Thyroid gland (tissue), 4 donors: Measurements from ENCODE around the gene COL5A2. TPM values are rescaled to one million over a fixed set of nuclear protein-coding genes. Genes with fewer than 3 reads are reported as not detected.

Experiments
- DNase-seq, 2 donors: peaks; one replicate each; pipeline ENCODE4 v3.0.0-alpha.2; 2019
- H3K27ac ChIP-seq, 3 donors: fragments of 200-600 bp; sonication (generic); 1 replicate in 2 of 3; 2 replicates in 1 of 3; pipeline ENCODE4 v1.5.1; 2016 to 2019; ENCODE audit warnings: mild to moderate bottlenecking in 1 of 3, moderate library complexity in 1 of 3
- H3K27me3 ChIP-seq: fragments of 200-600 bp; sonication (generic); one replicate; pipeline ENCODE4 v1.5.1; 2019
- H3K36me3 ChIP-seq, 2 donors: fragments of 200-600 bp; sonication (generic); one replicate each; pipeline ENCODE4 v1.5.1; 2016 to 2019
- H3K4me1 ChIP-seq, 2 donors: fragments of 200-600 bp; sonication (generic); one replicate each; pipeline ENCODE4 v1.5.1; 2017 to 2019
- H3K4me3 ChIP-seq, 3 donors: fragments of 200-600 bp; sonication (generic); replicated peaks in 1 of 3; 1 replicate in 2 of 3; 2 replicates in 1 of 3; pipeline ENCODE4 v1.5.1; 2016; ENCODE audit warnings: mild to moderate bottlenecking in 1 of 3
- H3K9me3 ChIP-seq: fragments of 200-600 bp; sonication (generic); one replicate; pipeline ENCODE4 v1.5.1; 2017
- POLR2A ChIP-seq, 2 donors: fragments of 450-650 bp; IDR thresholded peaks; one replicate each; pipeline ENCODE4 v1.6.1; 2017; ENCODE audit warnings: antibody characterized with exemption in 2 of 2, mild to moderate bottlenecking in 2 of 2, moderate library complexity in 1 of 2
- WGBS, 2 donors: methylation state at CpG; one replicate each; pipeline ENCODE4 v1.1.5; 2017; 5-methylcytosine and 5-hydroxymethylcytosine counted together
- intact Hi-C: fragments of 100-400 bp; cut with DNase I; formaldehyde crosslinking; loops from one replicate; pipeline ENCODE4 v1.15.1; 2023
- total RNA-seq, 4 donors: library from RNA; depleted of rRNA; stranded (reverse); fragments of >200 nt; gene quantifications; one replicate each; pipeline ENCODE4 v1.2.3, GENCODE V29; 2016
- TF ChIP-seq, protein P1 (sequence below), 6 experiments: fragments of 200-600 bp in 3 of 6; fragments of 450-650 bp in 3 of 6; sonication (generic) in 3 of 6; IDR thresholded peaks; one replicate each; pipeline ENCODE4 v1.5.1; 2016 to 2019; ENCODE audit warnings: antibody characterized with exemption in 6 of 6, mild to moderate bottlenecking in 2 of 6, inconsistent platforms in 1 of 6, moderate library complexity in 1 of 6

Gene COL5A2
- total RNA-seq, 4 donors from 2014 or later = 10.9 to 22.5 (median 17.5) TPM

- Histone ChIP-seq H3K4me1 (no peaks in the 10 kb centered on the region), H3K9me3 (no peaks in the 10 kb centered on the region), H3K27me3 (no peaks in the 10 kb centered on the region), H3K4me3 (no peak overlapping the region), H3K27ac (no peak overlapping the region), H3K36me3 (no peaks in the 10 kb centered on the region)
- DNase-seq = no peak
- WGBS, 2 donors = 78 to 87% methylated on average over 1 of the region's 1 CpG
- intact Hi-C loops = no loop called here
- TF ChIP-seq, protein P1, sequence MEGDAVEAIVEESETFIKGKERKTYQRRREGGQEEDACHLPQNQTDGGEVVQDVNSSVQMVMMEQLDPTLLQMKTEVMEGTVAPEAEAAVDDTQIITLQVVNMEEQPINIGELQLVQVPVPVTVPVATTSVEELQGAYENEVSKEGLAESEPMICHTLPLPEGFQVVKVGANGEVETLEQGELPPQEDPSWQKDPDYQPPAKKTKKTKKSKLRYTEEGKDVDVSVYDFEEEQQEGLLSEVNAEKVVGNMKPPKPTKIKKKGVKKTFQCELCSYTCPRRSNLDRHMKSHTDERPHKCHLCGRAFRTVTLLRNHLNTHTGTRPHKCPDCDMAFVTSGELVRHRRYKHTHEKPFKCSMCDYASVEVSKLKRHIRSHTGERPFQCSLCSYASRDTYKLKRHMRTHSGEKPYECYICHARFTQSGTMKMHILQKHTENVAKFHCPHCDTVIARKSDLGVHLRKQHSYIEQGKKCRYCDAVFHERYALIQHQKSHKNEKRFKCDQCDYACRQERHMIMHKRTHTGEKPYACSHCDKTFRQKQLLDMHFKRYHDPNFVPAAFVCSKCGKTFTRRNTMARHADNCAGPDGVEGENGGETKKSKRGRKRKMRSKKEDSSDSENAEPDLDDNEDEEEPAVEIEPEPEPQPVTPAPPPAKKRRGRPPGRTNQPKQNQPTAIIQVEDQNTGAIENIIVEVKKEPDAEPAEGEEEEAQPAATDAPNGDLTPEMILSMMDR (IDR thresholded peaks at IDR 0.05) = no peak
- no peak for TF ChIP-seq POLR2A (IDR thresholded peaks at IDR 0.05)
Observed at GRCh38 chr2:188993247-188993646, 186.3 kb downstream of the COL5A2 start.

DNA sequence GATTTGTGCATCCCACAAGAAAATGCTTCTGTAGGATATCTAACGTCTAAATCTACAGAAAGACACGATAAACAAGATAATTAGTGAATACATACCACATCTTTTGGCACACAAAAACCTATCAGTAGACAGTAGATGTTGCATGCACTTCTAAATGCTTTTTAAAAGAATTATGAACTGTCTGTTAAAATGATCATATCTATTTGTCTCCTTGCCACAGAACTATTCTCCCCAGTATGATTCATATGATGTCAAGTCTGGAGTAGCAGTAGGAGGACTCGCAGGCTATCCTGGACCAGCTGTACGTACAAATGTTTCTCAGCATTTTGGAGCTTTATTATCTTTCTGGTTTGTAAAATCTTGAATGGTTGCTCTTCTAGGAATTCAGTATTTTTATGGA, 192.7 kb downstream of the COL5A2 start:
- Histone ChIP-seq H3K36me3 (no peaks in the 10 kb centered on the region), H3K4me1 (no peaks in the 10 kb centered on the region), H3K27me3 (no peaks in the 10 kb centered on the region), H3K9me3 (no peaks in the 10 kb centered on the region), H3K4me3 (no peak overlapping the region), H3K27ac (no peak overlapping the region)
- TF ChIP-seq, protein P1 (IDR thresholded peaks at IDR 0.05) = no peak
- TF ChIP-seq POLR2A (IDR thresholded peaks at IDR 0.05) = no peak
- intact Hi-C loops = loop anchor here (5.0 kb wide), 1 partner anchor 460 kb away; no protein-coding TSS in a partner anchor
- no peak for DNase-seq
- 75 to 85% methylated on average over 4 of the region's 4 CpGs for WGBS, 2 donors

DNA sequence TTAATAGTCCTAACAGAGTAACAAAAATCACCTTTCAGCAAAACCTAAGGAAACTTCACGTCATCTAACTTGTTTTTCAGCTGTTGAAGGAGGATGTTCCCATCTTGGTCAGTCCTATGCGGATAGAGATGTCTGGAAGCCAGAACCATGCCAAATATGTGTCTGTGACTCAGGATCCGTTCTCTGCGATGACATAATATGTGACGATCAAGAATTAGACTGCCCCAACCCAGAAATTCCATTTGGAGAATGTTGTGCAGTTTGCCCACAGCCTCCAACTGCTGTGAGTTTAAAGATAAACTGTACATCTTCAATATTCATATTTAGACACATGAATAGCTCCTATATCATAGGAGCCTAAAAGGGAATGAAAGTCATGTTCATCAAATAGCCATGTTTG, 194.9 kb downstream of the COL5A2 start:
- Histone ChIP-seq H3K4me1 (no peaks in the 10 kb centered on the region), H3K27ac (peak overlapping the region in 2 of 3 donors; percentile 4 to 51), H3K9me3 (no peaks in the 10 kb centered on the region), H3K27me3 (no peaks in the 10 kb centered on the region), H3K4me3 (no peak overlapping the region), H3K36me3 (no peaks in the 10 kb centered on the region)
- TF ChIP-seq, protein P1 (IDR thresholded peaks at IDR 0.05) = no peak
- no peak for TF ChIP-seq POLR2A (IDR thresholded peaks at IDR 0.05)
- intact Hi-C loops = loop anchor here (5.0 kb wide), 1 partner anchor 457 kb away; no protein-coding TSS in a partner anchor
- WGBS, 2 donors = 75 to 83% methylated on average over 5 of the region's 5 CpGs
- no peak for DNase-seq

- no peak for TF ChIP-seq POLR2A (IDR thresholded peaks at IDR 0.05)
- TF ChIP-seq, protein P1 (IDR thresholded peaks at IDR 0.05) = peak in 5 of 6 experiments; percentile 27 to 80 (median 71)
- Histone ChIP-seq H3K9me3 (no peaks in the 10 kb centered on the region), H3K4me1 (no peaks in the 10 kb centered on the region), H3K27me3 (no peaks in the 10 kb centered on the region), H3K27ac (peak overlapping the region in 1 of 3 donors; percentile 51), H3K4me3 (no peak overlapping the region), H3K36me3 (no peaks in the 10 kb centered on the region)
- intact Hi-C loops = no loop called here
- no peak for DNase-seq
Observed at GRCh38 chr2:188984065-188984491, 195.5 kb downstream of the COL5A2 start.

GRCh38 chr2:188983427-188984064, 196.0 kb downstream of the COL5A2 start:
- Histone ChIP-seq H3K27ac (peak overlapping the region in 2 of 3 donors; percentile 0 to 43), H3K4me3 (no peak overlapping the region), H3K27me3 (no peaks in the 10 kb centered on the region), H3K36me3 (no peaks in the 10 kb centered on the region), H3K4me1 (no peaks in the 10 kb centered on the region), H3K9me3 (no peaks in the 10 kb centered on the region)
- no peak for DNase-seq
- WGBS, 2 donors = 75 to 80% methylated on average over 4 of the region's 4 CpGs
- TF ChIP-seq, protein P1 (IDR thresholded peaks at IDR 0.05) = peak in 1 of 6 experiments; percentile 17
- TF ChIP-seq POLR2A (IDR thresholded peaks at IDR 0.05) = no peak
- intact Hi-C loops = no loop called here
